ENCODE results near the gene TRA2B. TPM values are rescaled to one million over a fixed set of nuclear protein-coding genes. Genes with fewer than 3 reads are reported as not detected.

Gene TRA2B
- total RNA-seq, 4 donors from 2014 or later = 117 to 217 (median 144) TPM

GRCh38 chr3:185935465-185936272 is 2.1 kb downstream of the TRA2B start:
- Histone ChIP-seq H3K27ac (peak overlapping the region; percentile 8 to 100 (median 99)), H3K4me1 (peaks cover 4 to 44% (median 20%) of the 10 kb centered on the region in 4 donors), H3K4me3 (peak overlapping the region; percentile 79 to 99 (median 92)), H3K36me3 (no peaks in the 10 kb centered on the region), H3K9me3 (no peaks in the 10 kb centered on the region), H3K27me3 (no peaks in the 10 kb centered on the region)
- TF ChIP-seq POLR2A (IDR thresholded peaks at IDR 0.05) = no peak
- no peak for TF ChIP-seq CTCF (IDR thresholded peaks at IDR 0.05)
- DNase-seq = no peak

GRCh38 chr3:185934767-185935464 is 2.9 kb downstream of the TRA2B start:
- H3K4me1 ChIP-seq = peaks cover 6 to 52% (median 25%) of the 10 kb centered on the region in 4 donors
- TF ChIP-seq CTCF (IDR thresholded peaks at IDR 0.05) = no peak
- no peak for TF ChIP-seq POLR2A (IDR thresholded peaks at IDR 0.05)
- H3K36me3 ChIP-seq = peaks cover 0 to 5% (median 0%) of the 10 kb centered on the region in 3 donors

GRCh38 chr3:185934174-185934557 is 3.6 kb downstream of the TRA2B start:
- Histone ChIP-seq H3K27me3 (no peaks in the 10 kb centered on the region), H3K9me3 (no peaks in the 10 kb centered on the region), H3K27ac (no peak overlapping the region), H3K4me1 (peaks cover 13 to 59% (median 33%) of the 10 kb centered on the region in 4 donors), H3K4me3 (peak overlapping the region in 3 of 4 donors; percentile 79 to 97 (median 87)), H3K36me3 (peaks cover 0 to 5% (median 0%) of the 10 kb centered on the region in 3 donors)
- TF ChIP-seq POLR2A (IDR thresholded peaks at IDR 0.05) (no peak), CTCF (IDR thresholded peaks at IDR 0.05) (no peak)
- no peak for DNase-seq

More at GRCh38 chr3:185934767-185935464, 2.9 kb downstream of the TRA2B start:
- no peaks in the 10 kb centered on the region for H3K9me3 ChIP-seq
- H3K27ac ChIP-seq = peak overlapping the region in 3 of 4 donors; percentile 3 to 48 (median 8)
- no peaks in the 10 kb centered on the region for H3K27me3 ChIP-seq
- H3K4me3 ChIP-seq = peak overlapping the region; percentile 79 to 99 (median 92)
- no peak for DNase-seq

GRCh38 chr3:185933374-185934173 is 4.2 kb downstream of the TRA2B start:
- peak overlapping the region in 3 of 4 donors; percentile 79 to 97 (median 87) for H3K4me3 ChIP-seq
- no peak for DNase-seq
- no peaks in the 10 kb centered on the region for H3K27me3 ChIP-seq
- peaks cover 16 to 65% (median 36%) of the 10 kb centered on the region in 4 donors for H3K4me1 ChIP-seq
- no peak overlapping the region for H3K27ac ChIP-seq
- no peak for TF ChIP-seq CTCF (IDR thresholded peaks at IDR 0.05)
- TF ChIP-seq POLR2A (IDR thresholded peaks at IDR 0.05) = no peak
- peaks cover 0 to 5% (median 0%) of the 10 kb centered on the region in 3 donors for H3K36me3 ChIP-seq
- H3K9me3 ChIP-seq = no peaks in the 10 kb centered on the region

Data from Peyer's patch (tissue), 4 donors.